Posterior vena cava (tissue), 2 donors: ENCODE measurements around the gene PPP2R3A. TPM values are rescaled to one million over a fixed set of nuclear protein-coding genes. Genes with fewer than 3 reads are reported as not detected.

Source experiments
- DNase-seq: peaks from one replicate; pipeline ENCODE4 v3.0.0-alpha.2; 2020; ENCODE audit warnings: low spot score
- intact Hi-C, 2 donors: fragments of 100-400 bp; cut with DNase I; formaldehyde crosslinking; loops; one replicate each; pipeline versions ENCODE4 v1.14.1 to v1.14.2; 2022 to 2023
- total RNA-seq, 2 donors: library from RNA; stranded (reverse); fragmentation: NEBNext Ultra II Directional; extraction: Animal tissue kit (Norgen Biotek cat#: 25700); gene quantifications; one replicate each; pipeline ENCODE4 v1.2.1, GENCODE V29; 2021
- donor health status: DM: yes; HTN: yes; CAD: no.
- donor health status: DM: yes; HTN: yes; CAD: no.

Gene PPP2R3A
- total RNA-seq, 2 donors from 2014 or later: 10.6 to 18.7 TPM

DNA sequence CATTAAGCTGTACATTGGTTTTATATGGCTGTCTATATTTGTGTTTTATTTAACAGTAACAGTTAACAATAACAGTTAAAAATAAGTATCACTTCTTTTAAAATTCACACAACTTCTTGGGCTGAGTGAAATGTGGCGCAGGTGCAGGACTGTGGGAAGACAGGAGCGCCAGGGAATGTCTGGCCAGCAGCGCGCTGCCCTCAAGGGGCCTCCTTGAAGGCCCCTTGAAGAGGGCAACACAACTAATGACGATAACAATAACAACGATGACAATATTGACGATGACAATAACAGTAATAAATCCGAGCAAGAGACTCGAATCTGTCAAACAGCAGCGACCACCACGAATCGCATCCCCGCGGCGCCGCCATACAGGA lies 411 bp upstream of the PPP2R3A start:
- no peak for DNase-seq
- intact Hi-C loops: loop anchor here in 1 of 2 donors (5.0 kb wide), 1 partner anchor 897 kb away; the partner anchor contains the start of gene NCK1

DNA sequence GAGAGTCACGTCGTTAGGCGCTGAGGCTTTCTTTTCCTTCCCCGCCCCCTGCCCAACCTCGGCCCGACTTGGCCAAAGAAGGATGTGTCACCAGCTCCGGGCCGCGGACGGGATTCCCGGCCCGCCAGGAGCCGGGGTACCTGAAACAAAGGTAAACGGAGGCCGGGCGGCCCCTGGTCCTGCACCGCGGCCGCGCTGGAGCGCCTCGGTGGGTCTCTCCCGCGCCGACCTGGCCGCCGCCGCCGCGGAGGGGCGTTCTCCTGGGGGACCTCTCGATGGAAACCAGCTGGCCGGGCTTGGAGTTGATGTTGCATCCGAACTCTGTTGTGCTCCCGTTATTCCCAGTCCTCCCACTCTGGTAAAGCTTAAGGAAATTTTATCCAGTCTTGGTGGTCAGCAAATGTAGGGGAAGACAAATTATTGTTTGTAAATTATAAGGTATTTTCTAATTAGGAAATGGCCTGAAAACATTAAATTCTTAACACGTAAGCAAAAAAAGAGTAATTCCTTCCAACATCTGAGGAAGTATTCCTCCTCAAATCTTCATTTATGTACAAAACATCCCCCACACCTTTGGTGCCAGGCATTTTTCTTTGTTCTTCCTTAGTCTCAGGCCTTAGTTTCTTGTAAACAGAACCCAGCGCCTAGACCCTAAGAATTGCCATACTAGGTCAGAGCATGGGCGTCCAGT lies 888 bp downstream of the PPP2R3A start:
- no peak for DNase-seq
- intact Hi-C loops: loop anchor here in 1 of 2 donors (5.0 kb wide), 1 partner anchor 896 kb away; the partner anchor contains the start of gene NCK1

DNA sequence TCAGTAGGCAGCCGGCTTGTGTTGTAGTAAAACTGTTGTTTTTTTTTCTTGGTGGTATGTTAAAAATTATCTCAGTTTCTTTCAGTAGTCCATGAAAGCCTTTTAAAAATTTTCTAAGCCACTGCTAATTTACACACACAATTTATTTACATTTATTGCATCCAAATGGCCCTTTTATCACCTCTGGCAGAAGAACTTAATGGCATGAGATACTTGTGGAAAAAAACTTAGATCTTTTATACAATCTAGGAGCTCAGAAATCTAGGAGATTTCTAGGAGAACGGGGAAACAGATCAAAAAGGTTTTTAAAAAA lies 1.4 kb downstream of the PPP2R3A start:
- intact Hi-C loops: loop anchor here in 1 of 2 donors (5.0 kb wide), 1 partner anchor 895 kb away; the partner anchor contains the start of gene NCK1
- no peak for DNase-seq

DNA sequence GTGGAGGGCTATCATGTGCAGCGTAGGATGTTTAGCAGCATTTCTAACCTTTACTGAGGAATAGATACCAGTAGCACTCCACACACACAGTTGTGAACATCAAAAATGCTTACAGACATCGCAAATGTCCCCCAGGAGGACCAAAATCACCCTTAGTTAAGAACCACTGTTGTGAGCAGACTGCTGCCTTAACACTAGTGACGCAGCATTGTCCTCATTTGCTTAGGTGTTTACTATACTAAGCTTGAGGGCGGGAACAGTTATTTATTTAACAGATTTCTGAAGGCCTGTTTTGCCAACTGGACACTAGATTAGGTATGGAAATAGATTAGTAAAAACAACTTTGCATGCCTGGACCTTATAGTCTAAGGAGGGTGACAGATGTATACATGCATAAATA lies 2.3 kb downstream of the PPP2R3A start:
- intact Hi-C loops: loop anchor here in 1 of 2 donors (5.0 kb wide), 1 partner anchor 894 kb away; the partner anchor contains the start of gene NCK1
- DNase-seq: no peak

DNA sequence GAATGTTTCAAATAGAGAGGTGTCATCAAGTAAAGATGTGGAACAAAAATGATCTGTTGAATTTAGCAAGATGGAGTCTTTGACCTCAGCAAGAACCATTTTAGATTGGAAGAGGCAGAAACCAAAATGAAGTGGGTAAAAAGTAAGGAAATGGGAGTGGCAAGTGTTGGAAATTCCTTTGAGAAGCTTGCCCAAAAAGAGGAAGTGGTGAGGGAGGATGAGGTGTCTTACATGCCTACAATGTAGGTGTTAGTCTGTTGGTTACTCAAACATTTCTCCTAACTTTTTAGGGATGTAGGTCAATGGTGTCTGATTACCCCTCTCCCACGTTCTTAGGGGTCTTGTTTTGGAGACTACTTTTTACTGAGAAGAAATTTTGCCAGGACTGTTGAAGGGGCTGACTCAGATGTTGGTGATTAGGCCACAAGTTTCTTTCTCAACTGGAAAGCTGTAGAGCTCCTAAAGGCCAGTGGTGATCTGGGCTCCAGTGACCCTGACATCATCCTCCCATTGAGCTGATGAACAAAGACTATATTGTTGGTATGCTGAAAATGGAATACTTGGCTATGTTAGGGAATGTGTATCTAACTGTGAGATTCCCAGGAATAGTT lies 5.1 kb downstream of the PPP2R3A start:
- no peak for DNase-seq
- intact Hi-C loops: no loop called here

DNA sequence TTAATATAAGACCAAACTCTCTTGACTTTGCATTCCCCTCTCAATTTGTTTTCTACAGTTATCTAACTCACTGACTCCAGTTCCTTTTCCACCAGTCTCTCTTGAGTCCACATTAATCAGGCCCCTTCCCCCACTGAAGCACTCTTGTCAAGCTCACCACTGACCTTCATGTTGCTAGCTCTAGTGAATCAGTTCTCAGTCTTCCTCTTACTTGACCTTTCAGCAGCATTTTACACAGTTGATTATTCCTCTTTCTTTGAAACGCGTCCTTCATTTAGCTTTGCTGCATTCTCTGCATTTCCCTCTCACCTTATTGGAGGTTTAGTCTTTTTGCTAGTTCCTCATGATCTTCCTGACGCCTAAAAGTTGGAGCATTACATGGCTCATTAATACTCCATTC lies 8.3 kb downstream of the PPP2R3A start:
- intact Hi-C loops: no loop called here
- DNase-seq: no peak

DNA sequence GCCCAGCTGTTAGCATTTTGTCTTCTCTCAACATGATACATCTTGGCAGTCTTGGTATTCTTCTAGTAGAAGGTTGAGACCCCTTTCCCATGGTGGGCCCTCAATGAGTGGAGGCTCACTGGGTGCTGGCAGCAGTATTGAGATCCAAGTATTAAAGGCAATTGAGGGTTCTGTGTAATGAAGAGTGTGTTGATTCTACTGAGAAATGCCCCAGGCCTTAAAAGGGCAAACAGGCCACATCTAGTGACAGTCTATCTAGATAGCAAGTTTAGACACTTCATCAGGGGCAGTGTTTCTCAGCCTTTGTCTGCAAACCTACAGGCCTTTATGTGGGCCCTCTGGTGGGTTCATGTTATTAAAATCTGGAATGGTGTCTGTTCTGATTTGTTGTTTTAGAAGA lies 9.5 kb downstream of the PPP2R3A start:
- intact Hi-C loops: no loop called here
- DNase-seq: no peak

DNA sequence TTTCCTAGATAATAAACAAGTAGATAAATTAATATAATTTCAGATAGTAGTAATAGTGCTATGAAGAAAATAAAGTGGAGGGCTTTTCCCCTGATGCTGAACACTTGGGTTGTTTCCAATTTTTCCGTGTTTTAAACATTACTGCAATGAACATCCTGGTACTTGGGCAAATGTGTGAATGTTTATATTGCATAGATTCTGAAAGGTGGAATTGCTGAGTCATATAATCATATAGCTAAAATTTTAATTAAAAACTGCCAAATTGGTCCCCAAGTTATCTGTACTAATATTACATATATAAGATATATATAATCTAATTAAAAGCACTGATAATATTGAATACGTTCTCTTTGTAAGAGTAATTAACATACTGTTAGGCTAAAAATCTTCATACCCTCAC lies 10.0 kb downstream of the PPP2R3A start:
- DNase-seq: no peak
- intact Hi-C loops: no loop called here

DNA sequence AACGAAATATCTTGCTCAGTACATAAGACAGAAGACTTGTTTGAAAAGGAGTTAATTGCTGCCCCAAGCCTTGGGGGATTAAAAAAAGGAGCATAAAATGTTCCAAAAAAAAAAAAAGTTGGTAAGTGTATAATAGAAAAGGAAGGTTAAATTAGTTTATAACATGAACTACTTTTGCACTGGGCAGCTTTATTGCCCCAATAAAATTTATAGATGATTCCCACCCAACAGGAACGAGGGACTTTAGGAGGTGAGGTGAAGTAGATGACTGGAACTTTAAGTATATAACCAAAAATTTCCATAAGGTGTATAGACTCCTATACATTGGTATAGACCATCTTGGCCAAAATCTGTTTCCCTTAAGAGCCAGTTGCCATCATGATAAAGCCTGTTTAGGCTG lies 14.8 kb downstream of the PPP2R3A start:
- intact Hi-C loops: no loop called here
- DNase-seq: no peak

DNA sequence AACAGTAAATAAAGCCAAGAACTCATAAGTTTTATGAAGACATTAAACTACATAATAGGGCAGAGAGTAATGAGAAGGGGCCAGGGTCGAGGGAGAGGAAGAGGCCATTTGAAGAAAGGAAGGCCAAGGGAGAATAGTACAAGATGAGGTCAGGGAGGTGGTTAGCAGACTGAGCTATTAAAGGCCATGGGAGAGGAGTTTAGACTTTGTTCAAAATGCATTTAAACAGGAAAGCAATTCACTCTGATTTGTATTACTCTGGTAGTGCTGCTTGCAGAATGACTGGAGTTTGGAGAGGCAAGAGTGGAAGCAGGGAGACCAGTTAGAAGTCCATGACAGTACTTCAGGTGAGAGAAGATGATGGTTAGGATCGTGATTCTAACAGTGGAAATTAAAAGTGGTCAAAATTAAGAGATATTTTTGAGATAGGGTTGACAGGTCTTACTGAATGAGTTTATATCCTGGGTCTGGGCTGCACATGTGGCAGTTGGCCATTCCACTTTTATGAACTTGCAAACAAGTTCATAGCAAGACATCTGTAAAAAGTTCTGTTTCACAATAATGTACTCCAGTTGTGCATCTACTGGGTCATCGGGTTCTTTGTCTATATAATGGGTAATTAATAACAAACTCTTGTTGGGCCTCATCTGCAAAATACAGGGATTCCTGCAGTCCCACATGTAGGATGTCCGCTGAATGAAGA lies 16.3 kb downstream of the PPP2R3A start:
- intact Hi-C loops: no loop called here
- DNase-seq: no peak

DNA sequence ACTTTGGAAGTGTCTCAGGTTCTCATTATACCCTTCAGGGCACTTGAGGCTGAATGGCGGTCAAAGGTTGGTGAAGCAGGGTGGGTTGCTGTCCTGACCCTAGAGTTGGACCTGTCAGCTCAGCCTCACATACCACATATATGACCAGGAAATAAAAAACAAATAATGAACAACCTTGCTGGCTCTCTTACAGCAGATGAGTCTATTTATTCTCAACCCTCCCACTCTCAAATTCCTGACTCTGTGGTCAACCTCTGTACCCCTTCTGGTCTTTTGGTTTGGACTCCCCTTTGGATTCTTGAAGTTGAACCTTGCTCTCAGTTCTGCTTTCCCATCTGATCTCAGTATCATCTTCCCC lies 16.9 kb downstream of the PPP2R3A start:
- no peak for DNase-seq
- intact Hi-C loops: no loop called here

DNA sequence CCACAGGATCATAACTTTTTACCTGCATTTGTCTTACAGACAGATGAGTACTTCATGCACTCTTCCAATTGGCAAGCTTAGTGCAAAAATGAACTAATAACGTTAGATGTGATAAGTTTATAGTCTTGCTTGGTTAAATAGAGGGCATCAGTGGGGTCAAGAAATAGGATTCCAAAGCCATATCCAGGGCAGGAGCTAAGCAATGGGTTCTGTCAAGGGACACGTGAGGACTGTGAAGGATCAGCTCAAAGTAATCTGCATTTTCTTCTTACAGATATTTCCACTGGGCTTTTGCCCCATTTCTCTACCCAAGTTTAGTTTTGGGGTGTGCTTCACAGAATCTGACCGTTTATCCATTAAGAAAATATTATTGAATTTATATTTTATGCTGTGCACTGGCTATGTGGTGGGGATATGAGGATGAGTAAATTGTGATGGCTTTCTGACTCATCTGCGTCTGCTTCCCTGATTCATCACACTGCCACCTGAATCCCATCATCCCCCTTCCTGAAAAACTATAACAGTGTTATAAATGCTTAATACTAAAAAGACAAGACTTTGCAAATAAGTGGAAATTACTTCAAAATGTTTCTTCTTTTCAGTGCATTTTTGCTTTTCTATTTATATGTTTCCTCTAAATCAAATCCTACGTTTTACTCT lies 17.5 kb downstream of the PPP2R3A start:
- DNase-seq: no peak
- intact Hi-C loops: no loop called here

DNA sequence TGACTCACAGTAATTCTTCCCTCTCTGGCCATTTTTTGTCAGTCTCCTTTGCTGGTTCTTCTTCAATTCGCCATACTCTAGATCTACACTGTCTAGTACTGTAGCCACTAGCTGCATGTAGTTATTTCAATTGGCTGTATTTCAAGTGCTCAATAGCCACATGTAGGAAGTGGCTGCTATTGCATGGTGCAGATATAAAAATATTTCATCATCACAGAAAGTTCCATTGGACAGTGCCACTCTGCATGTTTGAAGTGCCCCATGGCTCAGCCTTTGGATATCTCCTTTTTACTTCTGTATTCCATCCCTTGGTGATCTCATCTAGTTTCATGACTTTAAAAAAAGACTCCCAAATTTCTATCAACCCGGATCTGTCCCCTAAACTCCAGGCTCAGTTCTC lies 22.1 kb downstream of the PPP2R3A start:
- intact Hi-C loops: no loop called here
- DNase-seq: no peak

DNA sequence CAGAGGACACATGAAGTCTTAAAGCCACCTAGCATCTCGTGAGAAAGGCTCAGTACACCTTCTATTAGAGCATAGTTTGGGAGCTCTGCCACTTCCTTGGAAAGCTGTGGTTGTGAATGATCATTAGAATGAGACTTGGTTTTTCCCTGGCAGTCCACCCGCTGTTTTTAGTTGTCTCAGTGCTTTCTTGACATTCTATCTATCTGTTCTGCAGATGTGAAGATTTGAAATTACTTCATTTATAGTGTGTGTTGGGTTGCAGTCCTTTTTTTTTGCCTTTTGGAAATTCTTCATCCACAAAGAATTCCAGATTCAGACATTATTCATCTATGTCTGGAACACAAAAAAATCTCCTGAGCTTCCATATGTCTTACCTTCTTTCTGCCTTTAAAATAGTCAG lies 23.7 kb downstream of the PPP2R3A start:
- intact Hi-C loops: no loop called here
- no peak for DNase-seq

DNA sequence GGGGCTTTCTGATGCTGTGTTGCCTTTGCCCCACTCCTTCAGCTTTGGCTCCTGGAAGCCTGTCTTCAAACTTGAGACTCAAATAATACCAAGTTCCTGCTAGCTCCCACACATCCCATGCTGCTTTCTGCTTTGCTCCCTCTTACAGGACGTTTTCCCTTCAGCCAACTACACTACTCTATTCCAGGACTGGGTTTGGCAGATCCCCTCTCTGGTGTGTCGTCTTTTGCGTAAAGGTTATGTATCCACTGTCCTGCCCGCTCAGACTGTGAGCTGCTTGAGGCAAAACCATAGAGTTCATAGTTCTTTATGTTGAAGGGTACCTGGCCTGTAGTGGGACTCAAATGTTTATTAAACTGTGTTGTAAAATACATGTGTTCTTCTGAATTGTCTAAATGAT lies 25.4 kb downstream of the PPP2R3A start:
- intact Hi-C loops: no loop called here
- no peak for DNase-seq

DNA sequence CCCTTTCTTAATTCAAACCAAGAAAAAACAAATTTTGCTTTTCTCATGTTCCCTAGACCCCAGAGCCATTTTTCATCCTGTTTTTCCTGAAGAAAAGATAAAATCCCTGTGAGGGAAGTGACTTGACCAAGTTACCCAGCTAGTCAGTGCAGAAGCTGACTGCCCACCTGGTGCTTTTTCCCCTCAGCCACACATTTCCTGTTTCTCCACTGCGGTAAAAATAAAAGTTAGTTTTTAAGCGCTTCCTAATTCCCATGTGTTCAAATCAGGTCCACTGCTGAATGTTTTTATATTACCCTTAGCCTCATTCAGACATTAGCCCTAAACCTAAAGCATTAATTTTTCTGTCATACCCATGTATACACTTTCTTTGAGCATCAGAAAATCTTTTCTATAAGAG lies 26.1 kb downstream of the PPP2R3A start:
- intact Hi-C loops: no loop called here
- no peak for DNase-seq

DNA sequence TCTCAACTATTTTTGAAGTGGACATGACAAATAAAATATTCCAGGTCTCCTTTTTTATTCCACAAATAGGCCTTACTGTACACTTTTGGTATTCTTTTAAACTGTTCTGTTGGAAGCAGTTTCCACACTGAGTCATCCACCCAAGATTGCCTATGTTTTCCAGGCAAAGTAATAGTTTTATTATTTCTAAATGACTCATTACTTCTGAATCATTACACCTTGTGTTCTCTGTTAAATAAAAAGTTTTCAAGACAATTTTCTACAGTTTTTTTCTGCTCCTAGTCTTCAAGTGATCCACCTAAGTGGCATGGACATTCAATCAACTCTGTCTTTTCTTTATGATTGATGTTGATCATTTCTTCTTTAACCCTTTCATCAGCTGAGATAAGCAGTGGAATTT lies 26.5 kb downstream of the PPP2R3A start:
- DNase-seq: no peak
- intact Hi-C loops: no loop called here

DNA sequence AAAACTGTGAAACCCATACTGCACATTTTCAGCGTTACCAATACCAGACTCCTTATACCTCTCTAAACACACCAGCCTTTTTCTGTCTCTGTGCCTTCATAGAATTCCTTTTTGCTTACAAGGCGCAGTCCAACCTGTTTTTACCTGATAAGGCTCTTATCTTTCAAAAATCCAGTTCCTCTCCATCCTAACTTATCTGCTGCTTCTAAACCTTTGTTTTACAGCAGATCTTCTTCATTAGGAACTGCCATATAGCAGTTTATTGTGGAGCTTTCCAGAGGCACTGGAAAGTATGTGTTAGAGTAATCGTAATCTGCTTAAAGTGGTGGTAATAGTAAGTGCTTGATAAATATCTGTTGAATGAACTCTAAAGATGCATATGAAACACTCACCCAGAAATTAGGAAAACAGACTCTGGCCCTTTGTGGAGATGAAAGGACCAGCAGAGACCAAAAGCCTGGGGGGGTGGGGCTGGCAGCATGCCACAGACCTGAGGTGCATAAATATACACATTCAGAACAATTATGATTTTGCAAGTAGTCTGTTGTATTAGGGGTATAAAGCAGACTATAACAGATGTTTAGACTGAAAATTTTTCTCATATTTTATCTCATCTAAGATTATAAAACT lies 29.3 kb downstream of the PPP2R3A start:
- DNase-seq: no peak
- intact Hi-C loops: no loop called here

DNA sequence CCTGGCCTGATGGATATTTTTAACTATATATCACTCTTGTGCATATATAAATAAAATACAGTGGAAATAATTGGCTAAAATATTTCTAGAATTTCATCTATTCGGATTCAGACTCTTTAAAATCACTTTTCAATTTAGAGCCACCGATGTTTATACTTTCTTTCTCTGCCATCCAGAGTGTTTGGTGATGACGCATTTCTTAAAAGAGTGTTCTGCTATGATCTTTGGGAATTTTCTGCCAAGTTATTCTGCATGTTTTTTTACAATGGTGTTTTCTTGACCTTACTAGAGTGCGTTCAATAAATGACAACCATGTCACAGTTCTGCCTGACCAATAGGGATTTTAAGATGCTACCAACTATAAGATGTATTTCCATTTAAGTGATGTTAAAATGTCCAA lies 30.2 kb downstream of the PPP2R3A start:
- no peak for DNase-seq
- intact Hi-C loops: no loop called here
